CD14-positive monocyte (primary cell): Measurements from ENCODE around the gene PRCD. TPM values are rescaled to one million over a fixed set of nuclear protein-coding genes. Genes with fewer than 3 reads are reported as not detected.

Experiments used
- DNase-seq, 3 donors: peaks; one replicate each; pipeline ENCODE4 v3.0.0-alpha.2; 2011 to 2022
- H2AFZ ChIP-seq: 2 replicates; pipeline ENCODE4 v1.6.0; 2012; ENCODE audit warnings: mild to moderate bottlenecking, low read depth, low read length, inconsistent platforms; ENCODE audit not compliant: insufficient read depth, poor library complexity, severe bottlenecking
- H3K27ac ChIP-seq, 2 donors: 1 replicate in 1 of 2; 2 replicates in 1 of 2; pipeline ENCODE4 v1.5.1; 2012 to 2013; ENCODE audit warnings: low read length in 2 of 2, control low read depth in 1 of 2, inconsistent platforms in 1 of 2, low read depth in 1 of 2, mild to moderate bottlenecking in 1 of 2
- H3K27me3 ChIP-seq, 2 donors: one replicate each; pipeline versions ENCODE4 v1.6.0 to v1.6.1; 2011 to 2013; ENCODE audit warnings: low read length in 2 of 2; ENCODE audit not compliant: control insufficient read depth in 2 of 2, insufficient read depth in 2 of 2
- H3K36me3 ChIP-seq, 2 donors: replicated peaks in 1 of 2; 1 replicate in 1 of 2; 2 replicates in 1 of 2; pipeline versions ENCODE4 v1.5.1 to v1.6.1; 2012 to 2013; ENCODE audit warnings: low read length in 2 of 2, control low read depth in 1 of 2, inconsistent platforms in 1 of 2, mild to moderate bottlenecking in 1 of 2; ENCODE audit not compliant: insufficient read depth in 2 of 2, control insufficient read depth in 1 of 2
- H3K4me1 ChIP-seq, 2 donors: 1 replicate in 1 of 2; 2 replicates in 1 of 2; pipeline versions ENCODE4 v1.5.1 to v1.6.1; 2012 to 2013; ENCODE audit warnings: low read length in 2 of 2, control low read depth in 1 of 2, inconsistent platforms in 1 of 2, mild to moderate bottlenecking in 1 of 2, moderate library complexity in 1 of 2; ENCODE audit not compliant: insufficient read depth in 2 of 2, control insufficient read depth in 1 of 2
- H3K4me2 ChIP-seq: replicated peaks from 2 replicates; pipeline ENCODE3; 2012; ENCODE audit warnings: low read length, moderate library complexity, mild to moderate bottlenecking; ENCODE audit not compliant: poor library complexity, severe bottlenecking; ENCODE audit errors: extremely low read depth
- H3K4me3 ChIP-seq, 3 experiments: fragments of 200-600 bp in 1 of 3; sonication (generic) in 1 of 3; replicated peaks in 1 of 3; 1 replicate in 2 of 3; 2 replicates in 1 of 3; pipeline ENCODE4 v1.5.1; 2011 to 2013; ENCODE audit warnings: low read length in 3 of 3, mild to moderate bottlenecking in 3 of 3, control low read depth in 2 of 3, low read depth in 2 of 3, inconsistent platforms in 1 of 3, moderate library complexity in 1 of 3
- H3K79me2 ChIP-seq: 2 replicates; pipeline ENCODE4 v1.6.0; 2012; ENCODE audit warnings: mild to moderate bottlenecking, control low read depth, inconsistent platforms, low read length, moderate library complexity; ENCODE audit not compliant: insufficient read depth
- H3K9ac ChIP-seq: 2 replicates; pipeline ENCODE4 v1.6.0; 2017; ENCODE audit warnings: low read length, mild to moderate bottlenecking; ENCODE audit not compliant: insufficient read depth, poor library complexity, severe bottlenecking
- H3K9me3 ChIP-seq, 2 donors: replicated peaks in 1 of 2; 1 replicate in 1 of 2; 2 replicates in 1 of 2; pipeline versions ENCODE4 v1.5.1 to v1.6.1; 2012 to 2013; ENCODE audit warnings: low read length in 2 of 2, control low read depth in 1 of 2; ENCODE audit not compliant: control insufficient read depth in 1 of 2, insufficient read depth in 1 of 2
- H4K20me1 ChIP-seq: 2 replicates; pipeline ENCODE4 v1.6.0; 2012; ENCODE audit warnings: mild to moderate bottlenecking, low read length, control low read depth, moderate library complexity; ENCODE audit not compliant: insufficient read depth
- H3K27ac Mint-ChIP-seq, 7 donors: one replicate each; pipeline ENCODE4 v1.8.0; 2020; ENCODE audit warnings: mild to moderate bottlenecking in 7 of 7, mixed read lengths in 7 of 7, moderate library complexity in 6 of 7, inconsistent platforms in 2 of 7
- H3K27me3 Mint-ChIP-seq, 3 donors: one replicate each; pipeline ENCODE4 v1.8.0; 2021 to 2022; ENCODE audit warnings: low read depth in 3 of 3, mild to moderate bottlenecking in 3 of 3, mixed read lengths in 3 of 3, moderate library complexity in 3 of 3, inconsistent platforms in 1 of 3
- H3K36me3 Mint-ChIP-seq, 2 donors: one replicate each; pipeline ENCODE4 v1.8.0; 2020; ENCODE audit warnings: mixed read lengths in 2 of 2, inconsistent platforms in 1 of 2, mild to moderate bottlenecking in 1 of 2
- H3K4me1 Mint-ChIP-seq: one replicate; pipeline ENCODE4 v1.8.0; 2020; ENCODE audit warnings: mild to moderate bottlenecking, mixed read lengths
- H3K4me3 Mint-ChIP-seq, 2 donors: one replicate each; pipeline ENCODE4 v1.8.0; 2020; ENCODE audit warnings: mild to moderate bottlenecking in 2 of 2, mixed read lengths in 2 of 2, moderate library complexity in 1 of 2
- H3K9me3 Mint-ChIP-seq, 7 donors: one replicate each; pipeline ENCODE4 v1.8.0; 2020 to 2022; ENCODE audit warnings: mixed read lengths in 7 of 7, mild to moderate bottlenecking in 6 of 7, moderate library complexity in 6 of 7, inconsistent platforms in 2 of 7
- WGBS: methylation state at CpG from one replicate; pipeline ENCODE4 v1.1.5; 2013; ENCODE audit warnings: missing lambda C conversion rate; ENCODE audit not compliant: insufficient coverage; 5-methylcytosine and 5-hydroxymethylcytosine counted together
- intact Hi-C, 2 donors: fragments of 100-400 bp; cut with micrococcal nuclease; formaldehyde crosslinking; loops; one replicate each; pipeline versions ENCODE4 v1.15.0 to v1.15.1; 2023
- polyA plus RNA-seq, 3 donors: library from polyadenylated mRNA; depleted of rRNA in 1 of 3; unstranded in 2 of 3; stranded (reverse) in 1 of 3; fragments of 300-500 nt in 2 of 3; fragments of >200 nt in 1 of 3; fragmentation: Illumina TruSeq in 2 of 3; gene quantifications; 1 replicate in 2 of 3; 2 replicates in 1 of 3; pipeline ENCODE4 v1.2.3, GENCODE V29; 2012 to 2021
- TF ChIP-seq, protein P1 (sequence below): fragments of 200-600 bp; IDR thresholded peaks from one replicate; pipeline ENCODE4 v1.8.0; 2022; ENCODE audit warnings: antibody characterized with exemption, mild to moderate bottlenecking

Gene PRCD
- polyA plus RNA-seq, 3 donors = not detected

- Mint-ChIP-seq H3K4me3 (peak within 1 kb of the TSS; percentile 88 to 95), H3K9me3 (no peaks in the 10 kb centered on the region), H3K27me3 (peaks cover 0 to 3% (median 0%) of the 10 kb centered on the region in 3 donors), H3K36me3 (peaks cover 33% of the 10 kb centered on the region in 2 donors), H3K4me1 (peaks cover 75% of the 10 kb centered on the region), H3K27ac (peak within 1 kb of the TSS; percentile 95 to 99 (median 98))
- Histone ChIP-seq H3K27ac (peak within 1 kb of the TSS; percentile 91 to 97), H3K4me2 (peak within 1 kb of the TSS; percentile 100), H3K27me3 (no peaks in the 10 kb centered on the region), H3K9me3 (no peaks in the 10 kb centered on the region), H3K4me1 (peaks cover 72 to 81% of the 10 kb centered on the region in 2 donors), H2AFZ (peak within 1 kb of the TSS; percentile 42), H3K79me2 (peaks cover 50% of the 10 kb centered on the region), H3K36me3 (peaks cover 6 to 21% of the 10 kb centered on the region in 2 donors), H3K9ac (peak within 1 kb of the TSS; percentile 99), H3K4me3 (peak within 1 kb of the TSS; percentile 80 to 99 (median 97)), H4K20me1 (no peaks in the 10 kb centered on the region)
- under 1% methylated on average over 72 of the region's 72 CpGs for WGBS
- intact Hi-C loops = loop anchor here (1.0 to 10.0 kb wide), 3 partner anchors 8 to 214 kb away; partner anchors contain the start of genes MXRA7 (in 1 of the 2) and SPHK1 (in 1 of the 2)
- TF ChIP-seq, protein P1, sequence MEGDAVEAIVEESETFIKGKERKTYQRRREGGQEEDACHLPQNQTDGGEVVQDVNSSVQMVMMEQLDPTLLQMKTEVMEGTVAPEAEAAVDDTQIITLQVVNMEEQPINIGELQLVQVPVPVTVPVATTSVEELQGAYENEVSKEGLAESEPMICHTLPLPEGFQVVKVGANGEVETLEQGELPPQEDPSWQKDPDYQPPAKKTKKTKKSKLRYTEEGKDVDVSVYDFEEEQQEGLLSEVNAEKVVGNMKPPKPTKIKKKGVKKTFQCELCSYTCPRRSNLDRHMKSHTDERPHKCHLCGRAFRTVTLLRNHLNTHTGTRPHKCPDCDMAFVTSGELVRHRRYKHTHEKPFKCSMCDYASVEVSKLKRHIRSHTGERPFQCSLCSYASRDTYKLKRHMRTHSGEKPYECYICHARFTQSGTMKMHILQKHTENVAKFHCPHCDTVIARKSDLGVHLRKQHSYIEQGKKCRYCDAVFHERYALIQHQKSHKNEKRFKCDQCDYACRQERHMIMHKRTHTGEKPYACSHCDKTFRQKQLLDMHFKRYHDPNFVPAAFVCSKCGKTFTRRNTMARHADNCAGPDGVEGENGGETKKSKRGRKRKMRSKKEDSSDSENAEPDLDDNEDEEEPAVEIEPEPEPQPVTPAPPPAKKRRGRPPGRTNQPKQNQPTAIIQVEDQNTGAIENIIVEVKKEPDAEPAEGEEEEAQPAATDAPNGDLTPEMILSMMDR = no peak
- peak; percentile 91 to 96 (median 94) for DNase-seq
These were observed 38.6 kb upstream of the PRCD start, which contains the start of gene RHBDF2 for GRCh38 chr17:76501018-76501826. RHBDF2 (minus strand) TSS chr17:76501423; CDS start chr17:76481524, 19,899 bp downstream.

DNA sequence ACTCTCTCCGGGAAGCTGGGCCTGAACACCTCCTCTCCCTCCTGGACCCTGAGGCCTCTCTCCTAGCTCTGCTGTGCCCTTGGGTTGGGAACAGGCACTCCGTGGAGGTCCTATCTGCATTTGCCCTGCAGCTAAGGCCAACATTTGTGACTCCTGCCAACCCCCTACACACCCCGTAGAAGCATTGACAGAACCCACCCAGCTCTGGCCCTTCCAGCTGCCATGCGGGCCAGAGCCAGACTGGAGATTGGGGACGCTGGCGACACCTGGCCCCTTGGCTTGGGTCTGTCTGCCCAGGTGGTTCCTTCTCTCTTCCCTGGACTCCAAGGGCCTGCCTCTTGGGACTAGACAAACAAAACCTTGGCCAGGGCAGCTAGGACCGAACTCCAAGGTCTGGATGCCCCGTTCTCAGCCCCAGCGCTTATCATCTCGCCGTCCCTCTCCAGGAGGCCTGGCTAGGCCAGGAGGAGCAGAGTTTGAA lies 38.0 kb upstream of the PRCD start:
- Histone ChIP-seq H4K20me1 (no peaks in the 10 kb centered on the region), H3K4me2 (peak overlapping the region; percentile 100), H3K9ac (peak overlapping the region; percentile 99), H2AFZ (peak overlapping the region; percentile 42), H3K4me3 (peak overlapping the region in 1 of 3 experiments; percentile 97), H3K36me3 (peaks cover 4 to 16% of the 10 kb centered on the region in 2 donors), H3K9me3 (no peaks in the 10 kb centered on the region), H3K79me2 (peaks cover 44% of the 10 kb centered on the region), H3K4me1 (peaks cover 72 to 80% of the 10 kb centered on the region in 2 donors), H3K27ac (peak overlapping the region; percentile 85 to 97), H3K27me3 (no peaks in the 10 kb centered on the region)
- WGBS = 73% methylated on average over 6 of the region's 11 CpGs
- Mint-ChIP-seq H3K4me3 (peak overlapping the region; percentile 88 to 95), H3K4me1 (peaks cover 75% of the 10 kb centered on the region), H3K27ac (peak overlapping the region; percentile 95 to 99 (median 98)), H3K27me3 (peaks cover 0 to 4% (median under 1%) of the 10 kb centered on the region in 3 donors), H3K9me3 (no peaks in the 10 kb centered on the region), H3K36me3 (peaks cover 26 to 29% of the 10 kb centered on the region in 2 donors)
- DNase-seq = no peak
- intact Hi-C loops = loop anchor here (1.0 to 10.0 kb wide), 3 partner anchors 9 to 213 kb away; partner anchors contain the start of genes MXRA7 (in 1 of the 2) and SPHK1 (in 1 of the 2)
- TF ChIP-seq, protein P1 = no peak
